ENCODE measurements around the gene GCGR.
A peak's percentile ranks its signal among the peaks of the same experiment; 100 is the strongest.

DNA sequence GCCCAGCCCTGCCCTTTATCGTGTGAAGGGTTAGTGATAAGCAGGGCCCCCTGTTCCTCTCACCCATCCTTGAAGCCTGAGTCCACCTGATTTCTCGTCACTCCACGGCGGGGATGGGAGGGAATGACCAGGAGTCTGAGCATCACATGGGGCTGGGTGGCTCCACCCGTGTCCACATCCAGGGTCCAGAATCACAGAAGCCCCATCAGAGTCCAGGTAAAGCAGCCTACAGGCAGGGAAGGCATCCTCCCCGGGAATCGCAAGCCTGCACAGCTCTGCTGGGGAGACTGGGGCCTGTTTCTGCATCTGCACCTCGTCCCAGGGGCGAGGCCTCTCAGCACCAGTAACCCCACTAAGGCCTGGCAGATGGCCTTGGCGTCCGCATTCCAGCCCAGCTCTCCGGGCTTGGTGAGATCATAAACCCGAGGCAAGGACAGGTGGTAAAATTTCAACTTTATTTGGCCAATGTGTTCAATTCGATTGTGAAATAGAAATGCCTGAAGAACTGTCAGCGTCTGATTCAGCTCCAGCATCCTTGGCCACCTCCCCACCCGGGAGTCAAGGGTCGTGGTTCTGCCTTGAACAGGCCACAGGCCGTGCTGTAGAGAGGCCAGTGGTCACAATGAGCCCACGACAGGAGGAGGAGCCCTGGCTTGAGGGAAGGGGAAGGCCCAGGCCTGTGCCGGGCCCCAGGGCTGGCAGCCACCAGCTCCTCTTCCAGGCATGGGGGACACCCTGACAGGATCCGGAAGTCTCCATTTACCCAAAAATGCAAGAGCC is 39.0 kb downstream of the GCGR start:
- TF ChIP-seq, protein P1, sequence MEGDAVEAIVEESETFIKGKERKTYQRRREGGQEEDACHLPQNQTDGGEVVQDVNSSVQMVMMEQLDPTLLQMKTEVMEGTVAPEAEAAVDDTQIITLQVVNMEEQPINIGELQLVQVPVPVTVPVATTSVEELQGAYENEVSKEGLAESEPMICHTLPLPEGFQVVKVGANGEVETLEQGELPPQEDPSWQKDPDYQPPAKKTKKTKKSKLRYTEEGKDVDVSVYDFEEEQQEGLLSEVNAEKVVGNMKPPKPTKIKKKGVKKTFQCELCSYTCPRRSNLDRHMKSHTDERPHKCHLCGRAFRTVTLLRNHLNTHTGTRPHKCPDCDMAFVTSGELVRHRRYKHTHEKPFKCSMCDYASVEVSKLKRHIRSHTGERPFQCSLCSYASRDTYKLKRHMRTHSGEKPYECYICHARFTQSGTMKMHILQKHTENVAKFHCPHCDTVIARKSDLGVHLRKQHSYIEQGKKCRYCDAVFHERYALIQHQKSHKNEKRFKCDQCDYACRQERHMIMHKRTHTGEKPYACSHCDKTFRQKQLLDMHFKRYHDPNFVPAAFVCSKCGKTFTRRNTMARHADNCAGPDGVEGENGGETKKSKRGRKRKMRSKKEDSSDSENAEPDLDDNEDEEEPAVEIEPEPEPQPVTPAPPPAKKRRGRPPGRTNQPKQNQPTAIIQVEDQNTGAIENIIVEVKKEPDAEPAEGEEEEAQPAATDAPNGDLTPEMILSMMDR (IDR thresholded peaks at IDR 0.05): no peak
- peak in 1 of 2 donors; percentile 33 for TF ChIP-seq POLR2AphosphoS5 (IDR thresholded peaks at IDR 0.05; ENCODE audit: insufficient read depth in 1 of 2, low read depth in 1 of 2)
- TF ChIP-seq POLR2A (IDR thresholded peaks at IDR 0.05): no peak

Measured in vagina (tissue), 2 donors.